Activated T-cell treated with anti-CD3 and anti-CD28 coated beads, Interleukin-2, amount 50 U/mL, for 4 hours (primary cell): ENCODE measurements around the gene EDARADD. TPM values are rescaled to one million over a fixed set of nuclear protein-coding genes. Genes with fewer than 3 reads are reported as not detected.

ENCODE experiments used
- ATAC-seq, 2 donors: fragments of 200-7000 bp; cut with Tn5 transposase; one replicate each; pipeline ENCODE4 v1.10.0; 2021
- DNase-seq: peaks from one replicate; pipeline ENCODE4 v3.0.0-alpha.2; 2020
- H3K27me3 Mint-ChIP-seq: one replicate; pipeline ENCODE4 v1.8.0; 2021; ENCODE audit warnings: low read depth, mixed read lengths
- H3K36me3 Mint-ChIP-seq: one replicate; pipeline ENCODE4 v1.8.0; 2022; ENCODE audit warnings: mixed read lengths; ENCODE audit not compliant: insufficient read depth
- H3K4me1 Mint-ChIP-seq: one replicate; pipeline ENCODE4 v1.8.0; 2021; ENCODE audit warnings: low read depth, mixed read lengths
- H3K4me3 Mint-ChIP-seq: one replicate; pipeline ENCODE4 v1.8.0; 2021; ENCODE audit warnings: mild to moderate bottlenecking, moderate library complexity, mixed read lengths
- H3K9me3 Mint-ChIP-seq: one replicate; pipeline ENCODE4 v1.8.0; 2021; ENCODE audit warnings: mixed read lengths
- total RNA-seq, 3 donors: library from RNA; stranded (reverse); gene quantifications; one replicate each; pipeline ENCODE4 v1.2.1, GENCODE V29; 2021

The EDARADD gene
- total RNA-seq, 3 donors from 2014 or later: 8.2 to 12.4 (median 10.8) TPM

- no peak for DNase-seq
- H3K4me3 Mint-ChIP-seq: no peak overlapping the region
- H3K27me3 Mint-ChIP-seq: peaks cover 5% of the 10 kb centered on the region
- no peaks in the 10 kb centered on the region for H3K36me3 Mint-ChIP-seq
- peak in 1 of 2 donors; percentile 46 for ATAC-seq
- peaks cover 7% of the 10 kb centered on the region for H3K4me1 Mint-ChIP-seq
- H3K9me3 Mint-ChIP-seq: no peaks in the 10 kb centered on the region
Observed at GRCh38 chr1:236370420-236370819, 23.7 kb upstream of the EDARADD start.

GRCh38 chr1:236371083-236371482 is 23.0 kb upstream of the EDARADD start:
- no peak for ATAC-seq
- Mint-ChIP-seq H3K27me3 (peaks cover 5% of the 10 kb centered on the region), H3K4me1 (peaks cover 7% of the 10 kb centered on the region), H3K36me3 (no peaks in the 10 kb centered on the region), H3K9me3 (no peaks in the 10 kb centered on the region), H3K4me3 (no peak overlapping the region)
- no peak for DNase-seq

GRCh38 chr1:236377832-236378535 is 16.1 kb upstream of the EDARADD start:
- ATAC-seq: no peak
- H3K36me3 Mint-ChIP-seq: no peaks in the 10 kb centered on the region
- DNase-seq: no peak
- H3K4me1 Mint-ChIP-seq: peaks cover 2% of the 10 kb centered on the region
- H3K4me3 Mint-ChIP-seq: no peak overlapping the region
- H3K27me3 Mint-ChIP-seq: peaks cover 12% of the 10 kb centered on the region
- peaks cover 16% of the 10 kb centered on the region for H3K9me3 Mint-ChIP-seq

GRCh38 chr1:236381565-236382158 is 12.4 kb upstream of the EDARADD start:
- H3K36me3 Mint-ChIP-seq: no peaks in the 10 kb centered on the region
- DNase-seq: no peak
- H3K4me1 Mint-ChIP-seq: no peaks in the 10 kb centered on the region
- H3K4me3 Mint-ChIP-seq: no peak overlapping the region
- H3K9me3 Mint-ChIP-seq: peaks cover 16% of the 10 kb centered on the region
- peaks cover 7% of the 10 kb centered on the region for H3K27me3 Mint-ChIP-seq
- no peak for ATAC-seq

- Mint-ChIP-seq H3K36me3 (no peaks in the 10 kb centered on the region), H3K9me3 (no peaks in the 10 kb centered on the region), H3K27me3 (peaks cover 10% of the 10 kb centered on the region), H3K4me1 (no peaks in the 10 kb centered on the region), H3K4me3 (no peak overlapping the region)
- ATAC-seq (no peak), DNase-seq (no peak)
Observed at GRCh38 chr1:236388332-236388731, 5.8 kb upstream of the EDARADD start.

GRCh38 chr1:236389253-236389652 is 4.8 kb upstream of the EDARADD start:
- Mint-ChIP-seq H3K4me3 (no peak overlapping the region), H3K4me1 (peaks cover 6% of the 10 kb centered on the region), H3K9me3 (no peaks in the 10 kb centered on the region), H3K36me3 (no peaks in the 10 kb centered on the region), H3K27me3 (peaks cover 13% of the 10 kb centered on the region)
- DNase-seq (no peak), ATAC-seq (no peak)

GRCh38 chr1:236391008-236391407 is 3.1 kb upstream of the EDARADD start:
- H3K36me3 Mint-ChIP-seq: no peaks in the 10 kb centered on the region
- H3K27me3 Mint-ChIP-seq: peaks cover 19% of the 10 kb centered on the region
- ATAC-seq: no peak
- no peak for DNase-seq
- H3K4me1 Mint-ChIP-seq: peaks cover 12% of the 10 kb centered on the region
- no peak overlapping the region for H3K4me3 Mint-ChIP-seq
- H3K9me3 Mint-ChIP-seq: no peaks in the 10 kb centered on the region

GRCh38 chr1:236392182-236392581 is 1.9 kb upstream of the EDARADD start:
- DNase-seq (no peak), ATAC-seq (no peak)
- H3K9me3 Mint-ChIP-seq: no peaks in the 10 kb centered on the region
- H3K4me3 Mint-ChIP-seq: no peak overlapping the region
- peaks cover 19% of the 10 kb centered on the region for H3K4me1 Mint-ChIP-seq
- H3K27me3 Mint-ChIP-seq: peaks cover 25% of the 10 kb centered on the region
- no peaks in the 10 kb centered on the region for H3K36me3 Mint-ChIP-seq

- peaks cover 23% of the 10 kb centered on the region for H3K4me1 Mint-ChIP-seq
Observed at GRCh38 chr1:236394879-236395229, 768 bp downstream of the EDARADD start.

GRCh38 chr1:236395230-236395946 is 1.3 kb downstream of the EDARADD start:
- DNase-seq: peak; percentile 40
- peaks cover 26% of the 10 kb centered on the region for H3K4me1 Mint-ChIP-seq
- no peaks in the 10 kb centered on the region for H3K36me3 Mint-ChIP-seq
- H3K27me3 Mint-ChIP-seq: peaks cover 34% of the 10 kb centered on the region
- ATAC-seq: peak; percentile 82 to 84
- H3K9me3 Mint-ChIP-seq: no peaks in the 10 kb centered on the region
- peak overlapping the region; percentile 93 for H3K4me3 Mint-ChIP-seq

More at GRCh38 chr1:236394879-236395229, 768 bp downstream of the EDARADD start:
- Mint-ChIP-seq H3K9me3 (no peaks in the 10 kb centered on the region), H3K36me3 (no peaks in the 10 kb centered on the region), H3K4me3 (peak overlapping the region; percentile 86), H3K27me3 (peaks cover 31% of the 10 kb centered on the region)
- DNase-seq (no peak), ATAC-seq (no peak)

- Mint-ChIP-seq H3K9me3 (no peaks in the 10 kb centered on the region), H3K4me3 (peak overlapping the region; percentile 93), H3K27me3 (peaks cover 30% of the 10 kb centered on the region), H3K36me3 (no peaks in the 10 kb centered on the region), H3K4me1 (peaks cover 26% of the 10 kb centered on the region)
- DNase-seq (no peak), ATAC-seq (peak; percentile 48 to 61)
Observed at GRCh38 chr1:236395947-236396664, 2.0 kb downstream of the EDARADD start.

- DNase-seq (no peak), ATAC-seq (no peak)
- Mint-ChIP-seq H3K27me3 (peaks cover 32% of the 10 kb centered on the region), H3K4me1 (peaks cover 28% of the 10 kb centered on the region), H3K36me3 (no peaks in the 10 kb centered on the region), H3K9me3 (no peaks in the 10 kb centered on the region), H3K4me3 (peak overlapping the region; percentile 93)
Observed at GRCh38 chr1:236396665-236397043, 2.6 kb downstream of the EDARADD start.

GRCh38 chr1:236397173-236397759 is 3.2 kb downstream of the EDARADD start:
- H3K4me3 Mint-ChIP-seq: peak overlapping the region; percentile 93
- H3K4me1 Mint-ChIP-seq: peaks cover 28% of the 10 kb centered on the region
- peaks cover 32% of the 10 kb centered on the region for H3K27me3 Mint-ChIP-seq
- ATAC-seq (no peak), DNase-seq (no peak)
- no peaks in the 10 kb centered on the region for H3K9me3 Mint-ChIP-seq
- H3K36me3 Mint-ChIP-seq: no peaks in the 10 kb centered on the region

GRCh38 chr1:236398538-236398937 is 4.5 kb downstream of the EDARADD start:
- Mint-ChIP-seq H3K4me3 (no peak overlapping the region), H3K36me3 (no peaks in the 10 kb centered on the region), H3K4me1 (peaks cover 27% of the 10 kb centered on the region), H3K9me3 (no peaks in the 10 kb centered on the region), H3K27me3 (peaks cover 26% of the 10 kb centered on the region)
- ATAC-seq (no peak), DNase-seq (no peak)
